HL-60 (cell line): ENCODE data around the gene TMIE.

ENCODE experiments used
- CTCF ChIP-seq: IDR thresholded peaks from one replicate; pipeline ENCODE4 v1.5.1; 2011; ENCODE audit warnings: low read length, control low read depth, inconsistent platforms; ENCODE audit not compliant: insufficient read depth
- GABPA ChIP-seq: IDR thresholded peaks from 2 replicates; pipeline ENCODE4 v1.6.1; 2012; ENCODE audit warnings: low read depth
- POLR2AphosphoS5 ChIP-seq: IDR thresholded peaks from 2 replicates; pipeline ENCODE4 v1.6.1; 2012; ENCODE audit warnings: low read depth
- REST ChIP-seq: IDR thresholded peaks from 2 replicates; pipeline ENCODE4 v1.6.1; 2012; ENCODE audit warnings: low read depth; ENCODE audit not compliant: insufficient replicate concordance
- SPI1 ChIP-seq: IDR thresholded peaks from 2 replicates; pipeline ENCODE4 v1.6.1; 2012; ENCODE audit warnings: low read depth, mild to moderate bottlenecking, borderline replicate concordance

- TF ChIP-seq CTCF: no peak
- TF ChIP-seq SPI1: no peak
- no peak for TF ChIP-seq POLR2AphosphoS5
- TF ChIP-seq REST: no peak
- no peak for TF ChIP-seq GABPA
These were observed 5.8 kb downstream of the TMIE start for GRCh38 chr3:46706771-46707582.
